T follicular helper cell (primary cell): ENCODE measurements around the gene FAM20B.
"Not testable (repeated sequence)": the region's sequence is repeated elsewhere in the genome, so short reads cannot be mapped to it uniquely, and the experiment has no call there.

Source experiments
- DNase-seq: peaks from one replicate; pipeline ENCODE4 v3.0.0-alpha.2; 2020; ENCODE audit warnings: low read depth

The FAM20B gene

DNA sequence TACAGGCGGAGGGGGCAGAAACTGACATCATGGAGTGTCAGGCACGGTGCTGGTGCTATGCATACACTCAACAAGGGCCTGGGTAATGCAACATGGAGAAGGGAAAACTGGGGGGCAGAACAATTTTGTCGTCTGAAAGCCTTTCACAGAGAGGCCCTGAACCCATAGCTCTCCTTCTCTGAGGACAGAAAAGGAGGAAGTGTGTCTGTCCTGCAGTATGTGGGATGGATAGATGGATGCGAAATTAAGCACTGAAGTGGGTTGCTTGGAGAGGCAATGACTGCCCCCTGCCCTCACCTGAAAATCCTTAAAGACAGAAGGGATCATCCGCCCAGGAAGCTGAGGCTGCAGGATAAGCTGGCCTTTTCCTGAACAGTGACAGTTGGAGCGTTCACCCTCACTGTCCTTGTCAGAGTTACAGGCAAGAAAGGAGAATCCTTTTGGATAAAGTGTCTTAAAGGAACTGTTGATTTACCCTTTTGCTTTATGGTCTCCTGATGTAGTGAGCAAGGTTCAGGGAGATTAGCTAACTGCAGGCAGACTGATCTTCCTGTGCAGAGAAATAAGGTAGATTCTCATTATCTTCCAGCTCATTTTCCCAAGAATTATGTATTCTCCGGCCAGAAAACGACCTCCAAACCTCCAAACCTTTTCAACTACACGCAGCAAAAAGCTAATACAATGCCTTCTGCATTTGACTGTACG is 1.6 kb upstream of the FAM20B start:
- DNase-seq, result no peak

DNA sequence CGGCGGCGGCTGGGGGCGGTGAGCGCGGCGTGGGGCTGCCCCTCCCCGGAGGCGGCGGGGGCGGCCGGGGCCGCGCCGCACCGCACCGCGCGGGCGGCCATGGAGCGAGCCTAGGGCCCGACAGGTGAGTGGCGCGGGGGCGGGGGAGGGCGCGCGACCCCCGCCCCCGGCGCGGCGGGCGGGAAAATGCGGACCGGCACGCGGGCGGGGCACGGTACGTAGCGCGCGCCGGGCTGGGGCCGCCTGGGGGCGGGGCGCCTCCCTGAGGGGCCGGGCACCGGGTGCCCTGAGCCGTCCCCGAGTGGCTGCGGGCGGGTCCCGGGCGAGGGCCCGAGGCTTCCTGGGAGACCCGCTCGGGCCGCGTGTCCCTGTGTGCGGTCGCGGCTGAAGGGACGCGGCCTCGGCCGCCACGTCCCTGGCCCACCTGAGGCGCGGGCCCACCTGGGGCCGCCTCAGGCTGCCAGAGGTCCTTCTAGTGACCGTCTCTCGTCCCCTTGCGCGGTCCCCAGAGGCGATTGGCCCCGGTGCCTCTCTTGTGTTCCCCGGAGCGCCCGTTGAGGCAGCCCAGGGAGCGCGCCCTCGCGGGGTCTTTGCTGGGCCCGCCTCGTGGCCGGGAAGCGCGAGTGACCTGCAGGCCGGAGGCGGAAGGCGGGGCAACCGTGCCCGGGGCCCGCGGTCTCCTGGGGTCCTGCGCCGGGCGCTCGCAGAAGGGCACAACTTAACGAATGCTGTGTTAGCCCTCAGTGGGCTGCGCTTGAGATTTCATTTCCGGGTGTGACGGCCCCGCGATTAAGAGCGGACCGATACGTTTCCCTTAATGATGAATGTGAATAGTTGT is 500 bp downstream of the FAM20B start:
- DNase-seq, result peak; percentile 56

- no peak for DNase-seq
Measured at GRCh38 chr1:179026813-179027669, 1.3 kb downstream of the FAM20B start.

GRCh38 chr1:179029321-179029759 is 3.6 kb downstream of the FAM20B start:
- DNase-seq, result no peak

- no peak for DNase-seq
Measured at GRCh38 chr1:179030130-179030529, 4.4 kb downstream of the FAM20B start.

DNA sequence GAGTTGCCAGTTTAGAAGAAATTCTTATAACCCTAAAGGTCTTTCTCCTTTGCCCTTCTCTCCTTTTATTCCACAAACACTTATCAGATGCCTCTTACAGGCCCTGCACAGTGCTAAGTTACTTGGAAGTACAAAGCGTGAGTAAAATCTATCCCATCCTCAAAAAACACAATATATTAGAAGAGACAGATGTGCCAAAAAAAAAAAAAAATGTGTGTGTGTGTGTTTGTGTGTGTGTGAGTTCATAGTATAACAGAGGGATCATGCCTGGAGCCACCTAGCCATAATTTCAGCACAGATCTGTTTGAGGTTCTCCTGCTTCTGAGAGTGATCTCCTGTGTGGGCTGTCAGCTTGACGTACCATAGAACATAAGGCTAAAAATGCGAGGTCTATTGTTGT is 5.0 kb downstream of the FAM20B start:
- no peak for DNase-seq

DNA sequence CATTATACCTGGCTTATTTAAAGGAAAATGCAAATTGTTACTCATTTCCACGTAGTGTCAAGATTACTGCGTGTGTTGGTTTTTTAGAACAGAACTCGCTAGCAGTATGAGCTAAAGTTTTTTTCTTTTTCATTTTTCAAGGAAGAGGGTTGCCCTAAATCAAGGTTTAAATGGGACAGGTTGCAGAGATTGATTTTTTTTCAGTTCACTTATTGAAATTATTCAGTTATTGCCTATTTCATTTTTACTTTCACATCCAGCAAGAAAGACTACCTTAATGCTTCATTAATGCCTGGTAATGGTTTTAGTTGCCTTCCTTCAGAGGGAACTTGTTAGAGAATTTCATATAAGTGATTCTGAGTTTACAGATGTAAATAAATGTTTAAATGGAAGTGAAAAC is 5.6 kb downstream of the FAM20B start:
- DNase-seq, result no peak

GRCh38 chr1:179031855-179032513 is 6.3 kb downstream of the FAM20B start:
- DNase-seq, result no peak

DNA sequence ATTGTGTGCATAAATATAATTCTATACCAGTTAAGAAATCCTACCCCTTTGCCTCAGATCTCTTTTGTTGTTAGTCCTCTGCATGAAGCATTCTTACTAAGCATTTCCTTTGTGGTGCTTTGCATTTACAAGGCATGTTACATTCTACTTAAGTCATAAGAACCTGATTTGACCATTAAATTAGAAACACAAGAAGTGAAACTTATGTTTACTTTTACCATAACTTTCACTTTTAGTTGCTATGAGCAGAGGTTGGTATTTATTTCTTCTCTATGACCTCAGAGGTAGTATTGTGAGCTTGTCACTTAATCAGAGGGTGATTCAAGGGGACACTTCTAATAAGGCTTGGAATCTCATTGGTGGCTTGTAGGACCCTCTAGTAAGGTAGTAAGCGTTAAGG is 9.0 kb downstream of the FAM20B start:
- no peak for DNase-seq

- no peak for DNase-seq
Measured at GRCh38 chr1:179036844-179037465, 11.3 kb downstream of the FAM20B start.

- DNase-seq, result no peak
Measured at GRCh38 chr1:179038528-179039281, 13.0 kb downstream of the FAM20B start.

- not testable (repeated sequence) for DNase-seq
Measured at GRCh38 chr1:179039502-179040174, 13.9 kb downstream of the FAM20B start.

DNA sequence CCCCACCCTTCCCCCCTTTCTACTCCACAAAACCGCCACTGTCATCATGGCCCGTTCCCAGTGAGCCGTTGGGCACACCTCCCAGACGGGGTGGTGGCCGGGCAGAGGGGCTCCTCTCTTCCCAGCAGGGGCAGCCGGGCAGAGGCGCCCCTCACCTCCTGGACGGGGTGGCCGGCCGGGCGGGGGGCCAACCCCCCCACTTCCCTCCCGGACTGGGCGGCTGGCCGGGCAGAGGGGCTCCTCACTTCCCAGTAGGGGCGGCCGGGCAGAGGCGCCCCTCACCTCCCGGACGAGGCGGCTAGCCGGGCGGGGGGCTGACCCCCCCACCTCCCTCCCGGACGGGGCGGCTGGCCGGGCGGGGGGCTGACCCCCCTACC is 14.5 kb downstream of the FAM20B start:
- not testable (repeated sequence) for DNase-seq

DNA sequence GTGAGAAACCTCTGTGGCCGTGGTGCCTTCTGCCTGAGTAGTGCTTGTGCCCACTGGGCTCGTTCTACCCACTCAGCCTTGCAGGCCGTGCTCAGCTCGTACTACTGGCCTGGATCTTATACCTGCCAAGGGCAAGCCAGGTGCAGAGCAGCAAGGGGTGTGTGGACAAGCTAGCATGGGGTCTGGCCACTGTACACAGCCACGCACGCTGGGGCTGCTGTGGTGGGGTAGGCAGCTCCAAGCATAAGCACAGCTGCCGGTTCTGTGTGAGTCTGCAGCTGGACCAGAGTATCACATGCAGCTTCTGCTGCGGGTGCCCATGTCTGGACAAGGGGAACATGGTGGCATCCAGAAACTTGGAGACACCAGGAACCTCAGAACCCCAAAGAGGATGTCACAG is 16.4 kb downstream of the FAM20B start:
- no peak for DNase-seq

DNA sequence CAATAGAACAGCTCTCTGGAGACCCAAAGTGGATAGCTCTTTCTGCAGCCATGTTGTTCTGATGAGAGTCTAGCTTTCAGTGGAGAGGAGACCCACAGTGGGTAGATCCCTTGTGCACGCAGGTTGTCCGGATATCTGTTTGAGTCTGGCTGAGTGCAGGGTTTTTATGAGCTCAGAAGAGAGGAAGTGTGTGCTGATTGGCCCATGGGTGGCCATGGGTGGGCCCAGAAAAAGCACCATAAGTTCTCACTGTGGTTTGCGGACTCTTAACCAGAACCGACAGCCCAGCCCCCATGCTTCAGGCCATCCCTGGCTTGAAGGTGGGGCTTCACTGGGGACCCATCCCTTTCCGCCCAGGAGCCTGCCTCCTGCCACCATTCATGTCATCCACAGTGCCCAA is 17.0 kb downstream of the FAM20B start:
- no peak for DNase-seq

DNA sequence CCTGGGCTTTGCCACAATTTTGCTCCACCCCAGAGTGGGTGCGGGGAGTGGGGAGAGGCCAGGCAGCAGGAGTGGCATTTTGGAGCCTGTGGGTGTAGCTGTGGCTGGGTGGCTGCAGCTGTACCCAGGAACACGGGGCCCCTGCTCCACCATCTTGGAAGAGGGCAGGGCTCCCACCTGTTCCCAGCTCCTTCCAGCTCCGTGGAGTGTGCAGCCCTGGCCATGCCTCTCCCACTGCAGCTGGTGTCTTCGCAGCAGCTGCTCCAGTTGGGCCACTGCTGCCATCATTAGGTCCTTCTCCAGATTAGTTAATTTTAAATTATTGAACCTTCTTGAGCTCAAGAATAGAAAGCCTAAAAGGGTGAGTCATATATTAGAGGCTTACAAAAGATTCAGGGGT is 17.6 kb downstream of the FAM20B start:
- no peak for DNase-seq

GRCh38 chr1:179043907-179044306 is 18.2 kb downstream of the FAM20B start:
- DNase-seq, result no peak

DNA sequence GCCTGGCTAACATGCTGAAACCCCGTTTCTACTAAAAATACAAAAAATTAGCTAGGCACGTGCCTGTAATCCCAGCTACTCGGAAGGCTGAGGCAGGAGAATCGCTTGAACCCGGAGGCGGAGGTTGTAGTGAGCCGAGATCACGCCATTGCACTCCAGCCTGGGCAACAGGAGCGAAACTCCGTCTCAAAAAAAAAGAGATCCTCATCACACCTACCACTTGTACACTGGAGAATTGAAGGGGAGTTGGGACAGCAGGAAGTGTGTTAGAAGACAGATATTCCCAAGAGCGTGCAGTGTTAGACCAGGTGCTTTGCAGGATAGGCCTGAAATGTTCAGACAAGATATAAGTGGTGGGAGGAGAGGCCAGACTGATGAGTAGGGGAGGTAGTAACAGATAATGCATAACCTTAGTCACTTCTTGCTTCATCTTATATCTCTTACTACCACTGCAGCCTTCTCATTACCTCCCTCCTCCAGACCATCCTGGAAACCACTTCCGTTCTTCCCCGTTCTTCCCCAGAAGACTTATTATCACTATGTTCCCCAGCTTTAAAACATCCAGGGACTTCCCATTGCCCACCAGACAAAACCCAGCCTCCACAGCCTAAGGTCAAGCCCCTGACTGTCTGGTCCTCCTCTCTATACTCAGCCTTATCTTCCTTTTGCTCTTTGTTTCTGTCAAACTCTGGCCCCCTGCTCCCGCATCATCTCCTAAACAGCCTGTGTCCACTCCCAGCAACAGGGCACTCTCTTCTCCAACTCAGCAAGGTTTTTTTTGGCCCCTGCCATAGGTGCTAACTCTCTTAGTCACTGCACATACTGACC is 21.3 kb downstream of the FAM20B start:
- no peak for DNase-seq

DNA sequence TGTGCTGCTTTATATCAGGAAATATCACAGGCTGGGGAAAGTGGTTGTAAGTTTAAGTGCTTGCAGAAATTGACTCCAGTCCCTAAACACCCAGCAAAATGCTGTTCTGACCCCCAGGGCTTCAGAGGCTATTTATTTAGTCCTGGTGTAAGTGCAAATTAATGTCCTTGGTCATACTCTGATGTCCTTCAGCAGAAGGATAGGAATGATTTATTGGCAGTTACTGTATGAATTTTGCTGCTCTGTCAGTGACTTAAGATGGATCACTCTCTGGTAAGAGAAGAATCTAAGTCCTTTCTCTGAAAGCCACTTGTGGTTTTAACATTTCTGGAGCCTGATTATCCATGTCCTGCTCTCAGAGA is 21.9 kb downstream of the FAM20B start:
- no peak for DNase-seq
